H1 (cell line): ENCODE measurements around the gene CBX2.

Source experiments
- EGR1 ChIP-seq: IDR thresholded peaks from 2 replicates; pipeline ENCODE4 v1.6.1; 2011; ENCODE audit warnings: low read depth, low read length, borderline replicate concordance
- EZH2 ChIP-seq: fragments of 200-600 bp; sonication (generic); IDR thresholded peaks from 2 replicates; pipeline ENCODE4 v1.7.1; 2012; ENCODE audit warnings: low read depth, mild to moderate bottlenecking, moderate library complexity, low read length, inconsistent platforms; ENCODE audit not compliant: severe bottlenecking
- RAD21 ChIP-seq, 2 experiments: IDR thresholded peaks in 1 of 2; conservative IDR thresholded peaks in 1 of 2; 2 replicates each; pipeline ENCODE4 v1.6.1; 2011; ENCODE audit warnings: low read depth in 2 of 2, low read length in 2 of 2, improper control_type of control experiment in 1 of 2, inconsistent platforms in 1 of 2, mild to moderate bottlenecking in 1 of 2, moderate library complexity in 1 of 2
- SUZ12 ChIP-seq: fragments of 200-600 bp; sonication (generic); IDR thresholded peaks from 2 replicates; pipeline ENCODE4 v1.6.1; 2012; ENCODE audit warnings: mild to moderate bottlenecking, inconsistent platforms, low read length, moderate library complexity, mixed read lengths
- TF ChIP-seq, protein P1 (sequence below), 3 experiments: IDR thresholded peaks; 1 replicate in 2 of 3; 2 replicates in 1 of 3; pipeline versions ENCODE4 v1.5.1 to v1.6.1; 2011; ENCODE audit warnings: low read length in 3 of 3, mild to moderate bottlenecking in 3 of 3, inconsistent platforms in 2 of 3, low read depth in 1 of 3, moderate library complexity in 1 of 3; ENCODE audit not compliant: insufficient read depth in 1 of 3; ENCODE audit errors: control extremely low read depth in 1 of 3

- TF ChIP-seq, protein P1, sequence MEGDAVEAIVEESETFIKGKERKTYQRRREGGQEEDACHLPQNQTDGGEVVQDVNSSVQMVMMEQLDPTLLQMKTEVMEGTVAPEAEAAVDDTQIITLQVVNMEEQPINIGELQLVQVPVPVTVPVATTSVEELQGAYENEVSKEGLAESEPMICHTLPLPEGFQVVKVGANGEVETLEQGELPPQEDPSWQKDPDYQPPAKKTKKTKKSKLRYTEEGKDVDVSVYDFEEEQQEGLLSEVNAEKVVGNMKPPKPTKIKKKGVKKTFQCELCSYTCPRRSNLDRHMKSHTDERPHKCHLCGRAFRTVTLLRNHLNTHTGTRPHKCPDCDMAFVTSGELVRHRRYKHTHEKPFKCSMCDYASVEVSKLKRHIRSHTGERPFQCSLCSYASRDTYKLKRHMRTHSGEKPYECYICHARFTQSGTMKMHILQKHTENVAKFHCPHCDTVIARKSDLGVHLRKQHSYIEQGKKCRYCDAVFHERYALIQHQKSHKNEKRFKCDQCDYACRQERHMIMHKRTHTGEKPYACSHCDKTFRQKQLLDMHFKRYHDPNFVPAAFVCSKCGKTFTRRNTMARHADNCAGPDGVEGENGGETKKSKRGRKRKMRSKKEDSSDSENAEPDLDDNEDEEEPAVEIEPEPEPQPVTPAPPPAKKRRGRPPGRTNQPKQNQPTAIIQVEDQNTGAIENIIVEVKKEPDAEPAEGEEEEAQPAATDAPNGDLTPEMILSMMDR (IDR thresholded peaks at IDR 0.05; ENCODE audit: control extremely low read depth in 1 of 3, insufficient read depth in 1 of 3, low read depth in 1 of 3, low read length in 3 of 3), result no peak
- TF ChIP-seq RAD21 (IDR thresholded peaks at IDR 0.05 in 1 of 2, conservative IDR thresholded peaks at IDR 0.05 in 1 of 2; ENCODE audit: low read depth in 2 of 2, low read length in 2 of 2) (no peak), EZH2 (no peak), EGR1 (no peak), SUZ12 (no peak)
Measured at GRCh38 chr17:79784353-79785016, 6.5 kb downstream of the CBX2 start.
